Mesenteric fat pad (tissue), 1 donor: ENCODE data around the gene CNTN5. TPM values are rescaled to one million over a fixed set of nuclear protein-coding genes. Genes with fewer than 3 reads are reported as not detected.

ENCODE experiments used
- DNase-seq: peaks from one replicate; pipeline ENCODE4 v3.0.0-alpha.2; 2020; ENCODE audit warnings: low spot score
- total RNA-seq: library from RNA; stranded (reverse); fragmentation: NEBNext Ultra II Directional; extraction: Animal tissue kit (Norgen Biotek cat#: 25700); gene quantifications from one replicate; pipeline ENCODE4 v1.2.1, GENCODE V29; 2021
- donor health status: DM: yes; HTN: yes; CAD: no.

Gene CNTN5
- total RNA-seq, 1 donor from 2014 or later, result not detected

DNA sequence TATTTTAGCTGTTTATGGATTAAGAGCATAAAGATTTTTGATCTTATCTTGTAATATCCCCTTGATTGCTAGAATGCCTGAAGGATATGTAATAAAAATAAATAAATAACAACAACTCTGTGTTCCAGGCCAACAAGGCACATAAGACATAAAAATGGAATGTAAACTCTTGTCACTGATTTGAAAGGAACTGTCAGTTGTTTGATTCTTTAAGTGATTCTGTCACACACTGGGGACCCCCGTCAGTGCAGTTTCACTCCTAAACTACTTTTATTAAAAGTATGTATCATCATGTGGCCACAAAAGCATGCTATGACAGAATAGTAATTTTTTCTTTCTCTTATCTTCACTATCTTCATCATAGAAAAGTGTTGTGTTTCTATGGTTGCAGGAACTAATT lies 572.4 kb downstream of the CNTN5 start:
- DNase-seq, result no peak

DNA sequence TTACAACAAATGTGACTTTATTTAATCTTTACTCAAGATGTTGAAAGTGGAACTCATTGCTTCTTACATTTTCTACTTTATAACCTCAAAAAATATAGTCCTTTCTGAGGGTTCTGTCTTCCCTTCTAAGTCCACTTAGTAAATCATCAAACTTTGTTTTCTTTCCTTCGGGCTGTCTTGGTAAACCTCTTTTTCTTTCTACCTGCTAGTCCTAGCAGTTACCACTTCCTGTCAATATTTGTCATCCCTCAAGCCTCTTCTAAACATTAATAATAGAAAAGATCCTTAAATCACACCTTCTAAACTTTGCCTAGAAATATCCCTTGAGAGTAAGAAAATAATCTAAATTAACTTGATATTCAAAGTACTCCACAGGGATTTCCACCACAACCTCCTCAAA lies 580.4 kb downstream of the CNTN5 start:
- DNase-seq, result no peak

- no peak for DNase-seq
These were observed 593.6 kb downstream of the CNTN5 start for GRCh38 chr11:99614352-99614751.

DNA sequence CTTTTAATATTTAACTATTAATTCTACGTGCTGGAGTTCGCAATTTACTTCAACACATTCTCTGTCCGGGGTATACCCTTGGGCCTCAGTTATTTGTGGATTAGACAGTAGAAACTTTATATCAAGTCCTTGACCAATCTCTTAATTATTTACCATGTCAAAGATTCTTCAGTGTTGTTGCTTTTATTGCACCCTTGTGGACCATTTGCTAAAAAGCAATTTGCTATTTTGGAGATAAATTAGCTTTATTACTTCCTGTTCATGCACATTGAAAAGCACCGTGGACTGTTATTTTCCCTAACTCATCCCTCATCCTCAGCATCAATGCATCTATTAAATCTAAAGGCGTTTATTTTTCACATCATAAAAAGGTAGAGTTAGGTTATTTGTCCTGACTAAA lies 609.9 kb downstream of the CNTN5 start:
- DNase-seq, result no peak

DNA sequence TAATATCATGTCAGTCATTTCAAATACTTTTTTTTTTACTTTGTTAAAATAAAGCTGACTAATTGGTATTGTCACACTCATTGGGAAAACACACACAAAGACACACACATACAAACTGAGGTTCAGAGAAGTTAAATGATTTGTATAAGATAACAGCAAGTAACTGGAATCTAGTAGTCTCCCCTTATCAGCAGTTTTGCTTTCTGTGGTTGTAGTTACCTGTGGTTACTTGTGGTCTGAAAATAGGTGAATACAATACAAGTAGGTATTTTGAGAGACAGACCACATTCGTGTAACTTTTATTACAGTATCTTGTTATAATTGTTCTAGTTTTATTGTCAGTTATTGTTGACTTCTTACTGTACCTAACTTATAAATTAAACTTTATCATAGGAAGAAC lies 610.9 kb downstream of the CNTN5 start:
- DNase-seq, result no peak

- no peak for DNase-seq
These were observed 612.2 kb downstream of the CNTN5 start for GRCh38 chr11:99632969-99633368.

GRCh38 chr11:99634581-99634980 lies 613.8 kb downstream of the CNTN5 start:
- no peak for DNase-seq

GRCh38 chr11:99638073-99638553 lies 617.4 kb downstream of the CNTN5 start:
- DNase-seq, result no peak

DNA sequence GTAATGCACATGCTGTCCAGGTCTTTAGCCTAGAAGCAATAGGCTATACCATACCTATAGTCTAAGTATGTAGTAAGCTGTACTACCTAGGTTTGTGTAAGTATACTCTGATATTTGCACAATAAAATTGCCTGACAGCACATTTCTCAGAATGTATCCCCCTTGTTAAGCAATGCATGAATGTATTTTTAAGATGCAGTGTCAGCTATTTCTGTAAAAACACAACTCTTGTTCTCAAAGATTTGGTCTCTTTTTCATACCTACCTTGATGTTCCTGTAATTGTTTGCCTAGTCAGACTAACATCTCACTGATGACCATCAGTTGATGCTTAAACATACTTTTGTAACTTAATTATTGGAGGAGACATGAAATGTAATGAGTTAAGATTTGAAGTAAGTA lies 619.9 kb downstream of the CNTN5 start:
- DNase-seq, result no peak

GRCh38 chr11:99645934-99646333 lies 625.2 kb downstream of the CNTN5 start:
- no peak for DNase-seq

DNA sequence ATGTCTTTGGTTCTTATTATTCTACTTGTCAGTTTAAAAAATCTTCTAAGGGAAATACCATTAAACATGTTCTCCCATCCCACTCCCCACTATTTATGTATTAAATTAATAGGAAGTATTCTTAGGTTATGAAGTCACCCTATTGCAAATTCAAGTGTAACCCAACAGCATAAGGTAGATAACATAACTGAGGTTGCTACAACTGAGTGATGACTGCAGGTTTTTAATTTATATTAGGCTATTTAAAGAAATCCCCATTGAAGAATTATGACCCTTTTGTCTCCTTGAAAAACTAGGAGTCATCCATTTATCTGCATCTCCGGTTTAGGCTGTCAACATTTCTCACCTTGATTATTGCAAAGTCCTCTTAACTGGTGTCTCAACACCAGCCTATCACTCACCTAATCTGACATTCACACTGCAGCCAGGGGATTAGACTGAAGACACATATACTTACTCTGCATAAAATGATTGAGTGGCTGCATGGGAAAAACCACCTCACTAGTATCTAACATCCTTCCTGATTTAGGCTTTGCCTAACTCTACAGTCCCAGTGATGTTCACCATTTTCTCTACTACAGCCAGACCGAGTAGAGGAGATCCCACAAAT lies 649.4 kb downstream of the CNTN5 start:
- no peak for DNase-seq

DNA sequence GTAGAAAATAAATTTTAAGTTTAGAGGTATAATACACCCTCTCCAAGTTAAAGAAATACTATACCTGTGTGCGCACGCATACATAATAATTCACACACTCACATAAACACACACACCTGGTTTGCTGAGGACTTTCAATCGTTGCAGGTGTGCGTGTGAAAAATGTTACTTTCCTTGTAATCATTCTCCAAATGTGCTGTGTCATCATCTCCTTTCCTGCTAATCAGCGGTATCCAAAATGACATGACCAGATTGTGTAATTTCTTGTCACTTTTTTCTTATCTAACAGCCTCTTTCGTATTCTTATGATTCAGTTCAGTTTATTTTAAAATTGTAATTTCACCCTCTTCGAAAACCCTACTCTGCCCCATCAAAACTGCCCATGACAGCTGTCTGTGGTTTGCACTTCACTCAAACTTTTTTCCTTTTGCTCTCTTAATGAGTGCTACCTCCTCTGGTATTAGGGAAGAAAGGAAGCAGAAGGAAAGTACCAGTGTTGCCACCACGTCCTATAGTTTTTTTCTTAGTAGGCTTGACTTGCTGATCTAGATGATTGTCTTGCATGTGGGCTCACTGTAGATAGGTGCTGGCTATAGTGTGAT lies 651.2 kb downstream of the CNTN5 start:
- no peak for DNase-seq

DNA sequence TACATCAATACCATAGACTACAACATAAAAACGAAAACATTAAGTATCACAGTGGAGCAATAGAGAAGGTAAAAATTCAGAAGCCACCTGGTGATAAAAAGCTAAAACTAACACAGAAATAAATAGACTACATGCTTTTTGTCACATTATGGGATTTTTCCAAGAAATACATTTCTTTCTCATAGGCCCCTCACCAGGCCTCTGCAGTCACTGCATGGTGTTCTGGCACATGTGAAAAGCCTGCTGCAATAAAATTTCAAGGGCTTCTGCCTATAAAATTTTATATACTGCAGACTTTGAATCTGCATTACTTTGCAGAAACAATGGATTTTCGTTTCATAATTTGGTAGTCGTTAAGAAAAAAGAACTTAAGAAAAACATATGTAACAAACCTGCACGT lies 655.5 kb downstream of the CNTN5 start:
- DNase-seq, result no peak

DNA sequence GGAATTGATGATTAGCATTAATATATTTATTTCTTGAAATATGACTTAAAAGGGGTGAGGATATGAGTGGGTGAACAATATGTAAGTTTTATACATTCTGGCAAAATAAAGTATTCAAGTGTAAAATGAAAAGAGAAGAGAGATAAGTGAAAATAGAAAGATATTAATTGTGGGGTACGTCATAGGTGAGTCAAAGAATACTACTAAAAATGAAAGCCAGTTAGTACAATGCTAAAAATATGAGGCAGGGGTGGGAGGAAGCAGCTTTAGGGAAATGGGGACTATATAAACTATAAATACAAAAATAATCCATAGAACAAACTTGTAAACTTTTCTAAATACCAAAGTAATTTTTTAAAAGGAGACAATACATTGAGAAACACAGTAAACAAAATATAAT lies 661.4 kb downstream of the CNTN5 start:
- DNase-seq, result no peak

- DNase-seq, result no peak
These were observed 661.9 kb downstream of the CNTN5 start for GRCh38 chr11:99682646-99683045.

DNA sequence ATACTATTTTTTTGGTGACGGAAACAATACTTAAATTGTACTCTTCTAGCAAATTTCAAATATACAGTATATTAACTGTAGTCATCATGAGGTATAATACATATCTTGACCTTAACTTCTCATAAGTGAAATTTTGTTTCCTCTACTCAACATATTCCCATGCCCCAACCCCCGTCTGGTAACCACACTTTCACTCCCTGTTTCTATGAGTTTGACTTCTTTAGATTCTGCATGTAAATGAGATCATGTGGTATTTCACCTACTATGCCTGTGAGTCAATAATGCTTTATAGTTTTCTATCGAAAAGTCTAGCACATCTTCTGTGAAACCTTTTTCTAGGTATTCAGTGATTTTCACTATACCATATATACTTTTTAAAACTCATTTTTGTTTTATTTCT lies 663.2 kb downstream of the CNTN5 start:
- no peak for DNase-seq

DNA sequence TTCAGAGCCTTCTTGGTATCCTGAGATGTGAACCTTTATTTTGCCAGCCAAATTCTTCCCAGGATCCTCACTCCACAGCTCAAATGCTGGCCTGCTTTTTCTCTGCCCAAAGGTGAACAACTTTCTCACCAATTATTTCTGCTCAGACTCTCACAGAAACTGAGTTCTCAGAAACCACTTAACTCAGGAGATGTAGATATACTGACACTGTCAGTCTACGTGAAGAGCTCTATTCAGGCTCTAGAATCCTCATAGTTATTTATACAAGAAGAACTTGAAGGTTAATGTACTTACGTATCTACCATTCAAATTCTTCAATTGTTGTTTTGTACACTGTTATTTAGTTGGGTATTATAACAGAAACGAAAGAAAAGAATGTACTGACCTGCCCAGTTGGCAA lies 666.1 kb downstream of the CNTN5 start:
- no peak for DNase-seq

- no peak for DNase-seq
These were observed 666.6 kb downstream of the CNTN5 start for GRCh38 chr11:99687320-99687719.

- DNase-seq, result no peak
These were observed 673.3 kb downstream of the CNTN5 start for GRCh38 chr11:99693941-99694492.

DNA sequence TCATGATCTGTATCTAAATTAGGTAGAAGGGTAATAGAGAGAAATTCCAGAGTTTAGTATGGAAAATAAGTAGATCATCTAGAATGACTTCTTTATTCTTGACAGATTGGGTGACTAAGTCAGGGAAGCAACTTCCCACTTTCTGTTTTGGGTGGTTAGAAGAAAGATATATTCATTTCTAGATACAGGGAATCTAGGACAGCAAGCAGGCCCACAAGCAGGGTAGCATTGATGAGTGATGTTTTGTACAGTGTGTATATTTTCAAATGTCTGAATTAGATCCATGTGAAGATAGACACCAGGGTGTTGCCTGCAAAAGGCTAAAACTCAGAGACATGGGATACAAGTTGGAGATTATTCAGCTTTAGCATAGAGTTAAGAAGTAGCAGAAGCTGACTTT lies 674.4 kb downstream of the CNTN5 start:
- DNase-seq, result no peak

DNA sequence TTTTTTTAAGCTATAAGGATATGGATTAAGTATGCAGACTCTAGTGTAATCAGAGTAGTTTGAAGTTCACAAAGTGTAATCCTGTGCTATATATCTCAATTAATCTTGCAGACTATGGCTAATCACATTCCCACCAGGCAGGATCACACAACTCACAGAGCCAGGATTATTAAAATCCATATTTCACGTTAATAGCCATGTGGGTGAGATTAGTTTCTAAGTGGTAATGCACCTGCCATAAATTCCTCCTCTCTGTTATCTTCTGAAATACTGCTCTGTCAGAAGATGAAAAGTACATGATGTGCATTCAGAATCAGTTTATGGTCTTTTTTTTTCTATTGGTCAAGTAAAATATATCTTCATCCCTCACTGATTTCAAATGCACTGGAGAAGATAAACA lies 686.1 kb downstream of the CNTN5 start:
- DNase-seq, result no peak

DNA sequence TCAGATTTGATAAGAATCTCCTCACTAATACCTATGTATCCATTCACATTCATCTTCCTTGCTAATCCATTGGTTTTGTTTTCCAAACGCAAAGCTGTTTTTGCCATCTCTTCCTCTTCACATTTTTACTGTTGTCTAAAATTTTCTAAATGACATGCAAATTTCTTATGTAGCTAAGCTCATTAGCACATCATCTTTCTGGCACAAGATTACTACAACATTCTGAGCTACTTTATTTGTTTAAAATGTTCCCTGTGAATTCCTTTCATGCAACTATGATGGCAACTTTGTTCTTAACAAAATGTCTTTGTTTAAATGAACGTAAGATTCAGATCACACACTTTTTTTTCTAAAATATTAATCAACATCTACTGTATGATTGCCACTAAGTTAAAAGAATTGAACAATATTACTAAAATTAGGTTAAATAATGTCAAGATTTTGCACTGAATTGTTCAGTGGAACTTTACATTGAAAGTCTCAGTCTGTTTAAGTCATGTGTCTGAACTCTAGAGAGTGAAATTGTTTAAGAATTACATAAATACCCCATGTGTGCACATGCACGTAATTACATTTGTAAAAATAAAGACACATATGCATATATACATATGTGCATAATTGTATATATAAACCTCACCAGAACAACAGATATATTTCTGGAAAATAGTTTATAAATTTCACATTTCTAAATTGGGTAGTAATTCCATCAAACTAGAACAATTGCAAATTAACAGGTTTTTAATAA lies 688.4 kb downstream of the CNTN5 start:
- DNase-seq, result no peak
